ENCODE data around the gene CNFN.

Gene CNFN

GRCh38 chr19:42419309-42419708, 29.2 kb upstream of the CNFN start:
- H3K4me3 Mint-ChIP-seq, result no peak overlapping the region
- no peak overlapping the region for H3K27ac Mint-ChIP-seq
- no peak for TF ChIP-seq CTCF (IDR thresholded peaks at IDR 0.05; ENCODE audit: unreplicated experiment in 3 of 3)
- peaks cover 3% of the 10 kb centered on the region for H3K36me3 Mint-ChIP-seq (ENCODE audit: low read depth)
- peaks cover 25% of the 10 kb centered on the region for H3K4me1 Mint-ChIP-seq
- no peaks in the 10 kb centered on the region for H3K27me3 Mint-ChIP-seq (ENCODE audit: low read depth)
- H3K9me3 Mint-ChIP-seq, result no peaks in the 10 kb centered on the region

GRCh38 chr19:42412661-42413076, 22.6 kb upstream of the CNFN start:
- no peak for TF ChIP-seq CTCF (IDR thresholded peaks at IDR 0.05; ENCODE audit: unreplicated experiment in 3 of 3)
- Mint-ChIP-seq H3K4me1 (peaks cover 22% of the 10 kb centered on the region), H3K9me3 (no peaks in the 10 kb centered on the region), H3K27me3 (ENCODE audit: low read depth) (no peaks in the 10 kb centered on the region), H3K36me3 (ENCODE audit: low read depth) (peaks cover 14% of the 10 kb centered on the region), H3K4me3 (no peak overlapping the region), H3K27ac (no peak overlapping the region)

GRCh38 chr19:42412227-42412626, 22.1 kb upstream of the CNFN start:
- peaks cover 22% of the 10 kb centered on the region for H3K4me1 Mint-ChIP-seq
- H3K27ac Mint-ChIP-seq, result no peak overlapping the region
- no peaks in the 10 kb centered on the region for H3K27me3 Mint-ChIP-seq (ENCODE audit: low read depth)
- H3K9me3 Mint-ChIP-seq, result no peaks in the 10 kb centered on the region
- no peak for TF ChIP-seq CTCF (IDR thresholded peaks at IDR 0.05; ENCODE audit: unreplicated experiment in 3 of 3)
- no peak overlapping the region for H3K4me3 Mint-ChIP-seq
- H3K36me3 Mint-ChIP-seq (ENCODE audit: low read depth), result peaks cover 14% of the 10 kb centered on the region

DNA sequence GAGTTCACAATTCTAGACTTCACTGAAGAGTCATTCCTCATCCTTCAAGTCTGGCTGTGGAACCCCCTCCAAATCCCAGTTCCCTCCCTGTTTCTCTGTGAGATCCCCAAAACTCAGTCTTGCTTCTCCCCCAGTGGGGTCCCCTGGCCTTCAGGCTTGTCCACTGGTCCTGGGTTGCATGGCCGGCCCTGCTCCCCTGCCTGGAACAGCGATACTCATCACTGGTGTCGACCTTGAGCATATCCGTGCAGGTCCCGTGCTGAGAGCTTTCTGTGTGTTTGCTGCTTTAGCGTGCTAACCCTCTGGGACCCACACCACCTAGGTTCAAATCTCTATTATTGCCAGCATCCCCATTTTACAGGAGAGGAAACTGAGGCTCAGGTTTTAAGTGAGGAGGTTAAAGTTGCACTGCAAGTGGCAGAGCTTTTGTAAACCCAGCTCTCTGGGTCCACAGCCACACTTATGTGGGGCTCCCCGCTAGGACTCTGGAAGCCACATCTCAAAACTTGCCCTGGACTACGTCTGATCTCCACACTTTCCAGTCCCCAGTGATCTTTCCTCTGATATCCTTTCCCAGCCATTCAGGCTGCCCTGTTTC, 21.6 kb upstream of the CNFN start:
- peaks cover 14% of the 10 kb centered on the region for H3K36me3 Mint-ChIP-seq (ENCODE audit: low read depth)
- H3K9me3 Mint-ChIP-seq, result no peaks in the 10 kb centered on the region
- no peaks in the 10 kb centered on the region for H3K27me3 Mint-ChIP-seq (ENCODE audit: low read depth)
- H3K4me1 Mint-ChIP-seq, result peaks cover 22% of the 10 kb centered on the region
- no peak overlapping the region for H3K4me3 Mint-ChIP-seq
- no peak overlapping the region for H3K27ac Mint-ChIP-seq
- TF ChIP-seq CTCF (IDR thresholded peaks at IDR 0.05; ENCODE audit: unreplicated experiment in 3 of 3), result no peak

GRCh38 chr19:42410371-42410770, 20.3 kb upstream of the CNFN start:
- H3K27me3 Mint-ChIP-seq (ENCODE audit: low read depth), result no peaks in the 10 kb centered on the region
- no peak overlapping the region for H3K27ac Mint-ChIP-seq
- no peaks in the 10 kb centered on the region for H3K9me3 Mint-ChIP-seq
- peaks cover 22% of the 10 kb centered on the region for H3K4me1 Mint-ChIP-seq
- no peak for TF ChIP-seq CTCF (IDR thresholded peaks at IDR 0.05; ENCODE audit: unreplicated experiment in 3 of 3)
- H3K4me3 Mint-ChIP-seq, result no peak overlapping the region
- H3K36me3 Mint-ChIP-seq (ENCODE audit: low read depth), result peaks cover 18% of the 10 kb centered on the region

DNA sequence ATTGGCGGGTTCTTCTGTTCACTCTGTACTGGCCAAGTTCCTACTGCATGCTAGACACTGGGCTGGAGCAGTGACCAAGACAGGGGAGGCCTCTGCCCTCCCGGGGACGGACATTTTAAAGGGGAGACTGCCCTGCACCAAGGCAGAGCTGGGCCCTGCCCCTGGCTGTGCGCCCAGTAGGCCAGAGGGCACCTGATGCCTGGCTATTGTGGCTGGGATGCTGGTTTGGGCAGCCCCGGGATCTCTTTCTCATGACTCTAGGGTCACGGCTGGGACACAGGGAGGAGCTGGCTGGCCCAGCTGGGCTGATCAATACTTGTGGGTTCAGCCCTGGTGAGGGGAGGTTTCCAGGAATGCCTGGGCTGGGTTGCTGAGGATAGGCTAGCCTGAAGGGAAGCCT, 19.4 kb upstream of the CNFN start:
- H3K27ac Mint-ChIP-seq, result no peak overlapping the region
- no peak for TF ChIP-seq CTCF (IDR thresholded peaks at IDR 0.05; ENCODE audit: unreplicated experiment in 3 of 3)
- peaks cover 22% of the 10 kb centered on the region for H3K4me1 Mint-ChIP-seq
- H3K9me3 Mint-ChIP-seq, result no peaks in the 10 kb centered on the region
- H3K36me3 Mint-ChIP-seq (ENCODE audit: low read depth), result peaks cover 18% of the 10 kb centered on the region
- H3K4me3 Mint-ChIP-seq, result no peak overlapping the region
- H3K27me3 Mint-ChIP-seq (ENCODE audit: low read depth), result no peaks in the 10 kb centered on the region
